ENCODE measurements around the gene MAPRE2. TPM values are rescaled to one million over a fixed set of nuclear protein-coding genes. Genes with fewer than 3 reads are reported as not detected.

The MAPRE2 gene
- total RNA-seq, 1 donor from 2014 or later: 42.6 TPM

DNA sequence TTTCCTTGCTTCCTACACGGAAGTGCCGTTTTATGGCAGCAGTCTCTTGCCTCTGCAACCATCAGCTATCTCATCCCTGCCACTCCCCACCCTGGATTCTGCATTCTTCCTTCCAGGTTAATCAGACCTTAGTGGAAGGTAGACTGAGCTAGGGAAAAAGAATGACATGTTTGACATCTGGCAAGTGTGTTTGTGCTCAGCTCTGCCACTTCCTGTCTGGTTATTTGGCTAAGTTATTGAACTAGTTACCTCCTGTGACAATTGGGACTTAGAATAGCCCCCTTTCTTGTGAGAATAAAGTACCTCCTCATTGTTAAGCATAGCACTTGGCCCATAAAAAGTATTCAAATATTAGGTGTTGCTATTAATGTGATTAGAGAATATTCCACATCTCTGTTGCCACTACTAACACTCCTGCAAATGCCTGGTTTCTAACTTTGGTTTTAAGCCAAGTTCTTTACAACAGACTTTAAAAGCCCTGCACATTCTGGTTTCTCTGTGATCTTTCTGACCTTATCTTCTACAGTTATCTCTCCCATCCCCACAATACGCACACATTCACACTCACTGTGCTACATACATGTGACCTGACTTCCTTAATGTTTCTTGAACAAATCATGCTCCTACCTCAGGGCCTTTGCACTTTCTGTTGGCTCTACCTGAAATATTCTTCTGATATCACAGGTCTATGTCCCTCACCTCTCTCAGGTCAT lies 10.8 kb upstream of the MAPRE2 start:
- intact Hi-C loops (cut with micrococcal nuclease): loop anchor here (1.0 kb wide), 4 partner anchors 11 to 325 kb away; partner anchors contain the start of genes MAPRE2 and ZNF24

- intact Hi-C loops (cut with micrococcal nuclease): no loop called here
Observed at GRCh38 chr18:35032113-35032512, 9.1 kb upstream of the MAPRE2 start.

GRCh38 chr18:35038029-35038428 lies 3.2 kb upstream of the MAPRE2 start:
- intact Hi-C loops (cut with micrococcal nuclease): no loop called here

GRCh38 chr18:35038881-35039491 lies 2.2 kb upstream of the MAPRE2 start:
- intact Hi-C loops (cut with micrococcal nuclease): no loop called here

- intact Hi-C loops (cut with micrococcal nuclease): loop anchor here (5.0 kb wide), 2 partner anchors 542 to 577 kb away; partner anchors contain the start of gene GALNT1
Observed at GRCh38 chr18:35040638-35040987, 600 bp upstream of the MAPRE2 start.

GRCh38 chr18:35041815-35042387 lies 688 bp downstream of the MAPRE2 start:
- intact Hi-C loops (cut with micrococcal nuclease): loop anchor here (1.0 to 5.0 kb wide), 13 partner anchors 8 to 1787 kb away; partner anchors contain the start of genes GALNT1, INO80C, KIAA1328 and RMP24

- intact Hi-C loops (cut with micrococcal nuclease): loop anchor here (1.0 to 5.0 kb wide), 10 partner anchors 8 to 1786 kb away; partner anchors contain the start of genes GALNT1, KIAA1328, TPGS2 and ZSCAN30
Observed at GRCh38 chr18:35042389-35043071, 1.3 kb downstream of the MAPRE2 start.

DNA sequence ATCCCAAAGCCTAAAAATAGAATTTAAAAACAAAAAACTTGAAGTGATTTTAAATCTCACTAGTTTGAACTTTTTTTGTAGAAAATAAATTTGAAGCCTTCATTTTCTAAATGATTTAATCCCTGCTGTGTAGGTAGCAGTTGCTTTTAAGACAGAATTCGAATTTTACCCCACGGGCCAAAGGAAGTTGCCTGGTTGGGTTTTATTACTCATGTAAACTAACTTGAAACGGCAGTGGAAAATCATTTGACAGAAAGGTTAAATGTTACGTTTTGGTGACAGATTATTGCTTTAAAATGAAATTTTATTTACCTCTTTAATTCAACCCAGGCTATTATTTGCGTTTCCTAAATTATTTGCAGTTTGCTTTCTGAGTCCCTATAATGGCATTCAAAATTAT lies 2.0 kb downstream of the MAPRE2 start:
- intact Hi-C loops (cut with micrococcal nuclease): loop anchor here (1.0 to 5.0 kb wide), 4 partner anchors 197 to 1786 kb away; partner anchors contain the start of genes GALNT1, KIAA1328 and TPGS2

DNA sequence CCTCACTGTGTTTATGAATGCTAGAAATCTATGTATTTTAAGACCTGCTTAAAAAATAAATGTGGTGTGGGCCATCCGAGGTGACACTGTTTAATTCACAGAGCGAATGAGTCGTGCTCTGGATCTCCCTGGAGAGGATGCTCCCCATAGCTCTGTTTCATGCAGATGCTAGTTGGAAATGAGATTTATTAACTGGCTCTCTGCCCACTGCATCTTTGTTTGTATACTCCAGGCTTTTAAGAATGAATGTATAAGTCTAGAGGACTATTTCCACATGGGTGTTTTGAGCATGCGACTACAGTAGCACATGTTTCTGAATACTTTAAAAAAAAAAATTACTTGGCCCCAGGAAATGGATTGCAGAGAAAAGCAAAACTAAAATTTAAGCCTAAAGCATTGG lies 3.9 kb downstream of the MAPRE2 start:
- intact Hi-C loops (cut with micrococcal nuclease): loop anchor here (5.0 kb wide), 2 partner anchors 62 to 1022 kb away; partner anchors contain the start of gene RPRD1A

DNA sequence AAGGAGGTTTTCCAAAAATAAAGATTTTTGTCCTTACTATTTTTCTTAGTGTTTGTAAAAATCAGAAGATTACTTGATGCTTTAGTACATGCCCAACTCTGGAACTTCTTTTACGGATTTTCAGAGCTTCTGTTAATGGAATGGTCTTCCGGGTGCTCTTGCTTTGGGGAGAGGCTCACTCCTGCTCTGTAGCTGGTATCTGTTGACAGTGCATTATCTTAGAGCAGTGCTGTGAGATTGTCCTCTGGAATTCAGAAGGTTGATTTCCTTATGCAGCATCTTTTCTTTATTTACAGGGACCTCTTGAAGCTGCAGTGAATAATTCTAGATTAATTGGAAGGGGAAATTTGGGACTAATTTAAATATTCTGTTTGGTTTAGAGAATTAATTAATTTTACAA lies 4.6 kb downstream of the MAPRE2 start:
- intact Hi-C loops (cut with micrococcal nuclease): loop anchor here (5.0 kb wide), 2 partner anchors 61 to 1021 kb away; partner anchors contain the start of gene RPRD1A

- intact Hi-C loops (cut with micrococcal nuclease): loop anchor here (5.0 kb wide), 2 partner anchors 60 to 1020 kb away; partner anchors contain the start of gene RPRD1A
Observed at GRCh38 chr18:35047697-35048292, 6.6 kb downstream of the MAPRE2 start.

DNA sequence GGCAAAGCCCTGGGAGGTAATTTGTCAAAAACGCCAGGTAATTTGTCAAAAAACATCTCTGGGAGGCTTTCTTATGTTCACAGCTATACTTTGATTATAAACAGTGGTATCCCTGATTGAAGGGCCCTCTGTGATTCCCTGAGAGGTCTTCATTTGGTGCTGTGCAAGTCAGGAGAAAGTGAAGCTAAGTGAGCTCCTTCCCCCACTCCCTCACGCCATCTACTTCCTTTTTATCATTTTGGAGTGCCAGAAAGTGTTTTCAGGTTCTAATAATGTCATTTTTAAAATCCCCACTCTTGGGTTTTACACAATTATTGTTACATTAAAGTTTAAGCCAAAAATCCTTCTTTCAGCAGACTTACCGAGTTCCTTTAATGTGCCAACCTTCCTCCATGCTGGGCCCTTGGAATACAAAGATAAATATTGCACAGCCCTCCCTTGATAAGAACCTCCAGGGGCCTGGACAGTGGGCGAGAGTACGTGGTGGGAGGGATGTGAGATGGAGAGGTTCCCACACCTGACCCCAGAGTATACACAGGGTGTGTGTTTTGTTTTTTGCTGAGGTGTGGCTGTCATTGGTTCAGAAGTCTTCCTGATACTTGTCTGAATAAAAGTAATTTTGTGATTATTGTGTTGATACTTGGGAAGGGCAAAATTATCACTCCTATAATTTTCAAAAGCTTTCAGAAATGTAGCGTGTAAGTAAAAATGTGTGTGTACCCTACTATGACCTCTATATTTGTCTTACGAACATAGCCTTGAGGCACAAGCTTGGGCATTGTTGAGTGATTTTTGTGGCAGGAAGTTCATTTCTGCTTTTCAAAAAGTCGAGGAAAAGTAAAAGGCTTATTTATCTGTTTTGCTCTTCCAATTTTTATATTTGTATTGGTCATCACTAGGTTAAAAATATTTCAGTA lies 8.2 kb downstream of the MAPRE2 start:
- intact Hi-C loops (cut with micrococcal nuclease): loop anchor here (1.0 to 5.0 kb wide), 6 partner anchors 7 to 1018 kb away; partner anchors contain the start of gene RPRD1A

GRCh38 chr18:35050028-35050546 lies 8.9 kb downstream of the MAPRE2 start:
- intact Hi-C loops (cut with micrococcal nuclease): loop anchor here (1.0 to 5.0 kb wide), 4 partner anchors 8 to 189 kb away; no protein-coding TSS in a partner anchor

GRCh38 chr18:35050705-35051195 lies 9.5 kb downstream of the MAPRE2 start:
- intact Hi-C loops (cut with micrococcal nuclease): loop anchor here (1.0 to 5.0 kb wide), 4 partner anchors 8 to 190 kb away; no protein-coding TSS in a partner anchor

DNA sequence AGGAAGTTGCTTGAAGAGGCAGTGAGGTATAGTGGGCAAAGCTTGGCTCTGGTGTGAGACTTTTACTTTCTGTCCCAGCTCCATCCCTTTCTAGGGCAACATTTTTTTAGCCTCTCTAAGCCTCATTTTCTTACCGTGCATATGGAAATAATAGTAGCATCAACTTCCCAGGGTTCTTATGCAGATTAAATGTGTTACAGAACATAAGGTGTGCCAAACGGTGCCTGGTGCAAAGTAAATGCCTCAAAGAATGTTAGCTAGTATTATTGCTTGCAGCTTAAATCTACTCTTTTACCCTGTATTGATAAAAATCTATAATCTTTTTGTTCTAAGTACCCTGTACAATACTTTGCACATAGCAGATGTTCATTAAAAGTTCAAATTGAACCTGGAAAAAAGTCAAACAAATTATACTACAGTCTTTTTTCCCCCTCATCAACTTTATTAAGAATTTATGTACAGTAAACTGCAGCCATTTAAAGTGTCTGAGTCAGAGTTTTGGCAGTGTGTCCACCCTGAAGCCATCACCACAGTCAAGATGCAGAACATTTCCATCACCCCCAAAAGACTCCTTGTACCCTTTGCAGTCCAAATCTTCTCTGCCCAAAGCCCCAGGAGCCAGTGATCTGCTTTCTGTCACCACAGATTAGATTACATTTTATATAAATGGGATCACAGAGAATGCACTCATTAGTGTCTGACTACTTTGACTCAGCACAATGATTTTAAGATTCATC lies 10.6 kb downstream of the MAPRE2 start:
- intact Hi-C loops (cut with micrococcal nuclease): loop anchor here (2.0 to 5.0 kb wide), 3 partner anchors 45 to 191 kb away; no protein-coding TSS in a partner anchor

DNA sequence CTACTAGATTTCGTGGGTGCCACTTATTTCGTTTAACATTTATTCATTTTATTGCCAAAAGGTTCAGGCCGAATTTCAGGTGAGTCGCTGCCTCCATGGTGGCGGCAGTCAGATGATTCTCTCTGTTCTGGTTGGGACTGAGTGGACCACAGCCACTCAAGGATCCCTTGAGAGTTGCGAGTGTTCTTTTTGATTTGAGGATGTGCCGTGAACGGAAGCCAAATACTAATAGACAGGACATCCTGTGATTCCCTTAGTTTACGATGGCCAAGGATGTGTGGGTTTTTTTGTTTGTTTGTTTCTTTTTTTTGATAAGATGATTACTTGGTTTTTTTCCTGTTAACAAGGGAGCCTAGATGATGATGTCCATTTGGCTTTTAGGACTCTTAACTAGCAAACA lies 13.2 kb downstream of the MAPRE2 start:
- intact Hi-C loops (cut with micrococcal nuclease): loop anchor here (5.0 kb wide), 1 partner anchor 43 kb away; no protein-coding TSS in a partner anchor

- intact Hi-C loops (cut with micrococcal nuclease): no loop called here
Observed at GRCh38 chr18:35055105-35055504, 13.9 kb downstream of the MAPRE2 start.

GRCh38 chr18:35055726-35056125 lies 14.5 kb downstream of the MAPRE2 start:
- intact Hi-C loops (cut with micrococcal nuclease): no loop called here

Data from T-helper 1 cell treated with Interleukin-12 subunit alpha and Interleukin-12 subunit beta and Interleukin-4 antibody, amounts not matched to agents 30 ng/mL and 1 ng/mL, for 36 hours (primary cell).